MM.1S (cell line): Measurements from ENCODE around the gene ANKRD12.

ENCODE experiments used
- DNase-seq: peaks from one replicate; pipeline ENCODE4 v3.0.0-alpha.2; 2015
- H2AFZ ChIP-seq: fragments of 300-600 bp; sonication (generic); 2 replicates; pipeline ENCODE4 v1.6.0; 2016; ENCODE audit warnings: antibody characterized with exemption, low read length
- H3F3A ChIP-seq: fragments of 300-600 bp; sonication (generic); 2 replicates; pipeline ENCODE4 v1.6.1; 2016; ENCODE audit warnings: mild to moderate bottlenecking, antibody characterized with exemption, low read length, moderate library complexity, mixed read lengths; ENCODE audit not compliant: insufficient read depth
- H3K27ac ChIP-seq: fragments of 300-600 bp; sonication (generic); 2 replicates; pipeline ENCODE4 v1.5.1; 2016; ENCODE audit warnings: mild to moderate bottlenecking, low read length
- H3K27me3 ChIP-seq: fragments of 300-600 bp; sonication (generic); replicated peaks from 2 replicates; pipeline ENCODE4 v1.6.0; 2016; ENCODE audit warnings: low read length; ENCODE audit not compliant: insufficient read depth
- H3K36me3 ChIP-seq: fragments of 300-600 bp; sonication (generic); replicated peaks from 2 replicates; pipeline ENCODE4 v1.6.1; 2016; ENCODE audit warnings: mild to moderate bottlenecking, low read length, mixed read lengths; ENCODE audit not compliant: insufficient read depth
- H3K4me1 ChIP-seq: fragments of 300-600 bp; sonication (generic); 2 replicates; pipeline ENCODE4 v1.6.1; 2016; ENCODE audit warnings: low read length, mixed read lengths
- H3K4me2 ChIP-seq: fragments of 300-600 bp; sonication (generic); 2 replicates; pipeline ENCODE4 v1.6.0; 2016; ENCODE audit warnings: low read depth, low read length
- H3K4me3 ChIP-seq: fragments of 300-600 bp; sonication (generic); 2 replicates; pipeline ENCODE4 v1.5.1; 2016; ENCODE audit warnings: low read length, mixed read lengths
- H3K79me2 ChIP-seq: fragments of 300-600 bp; sonication (generic); 2 replicates; pipeline ENCODE4 v1.6.1; 2016; ENCODE audit warnings: mixed run types, low read length, mixed read lengths
- H3K9ac ChIP-seq: fragments of 300-600 bp; sonication (generic); 2 replicates; pipeline ENCODE4 v1.6.1; 2016; ENCODE audit warnings: low read length, mixed read lengths
- H3K9me2 ChIP-seq: fragments of 300-600 bp; sonication (generic); replicated peaks from 2 replicates; pipeline ENCODE4 v1.6.1; 2016; ENCODE audit warnings: mild to moderate bottlenecking, low read length, mixed read lengths; ENCODE audit not compliant: insufficient read depth
- H3K9me3 ChIP-seq: fragments of 300-600 bp; sonication (generic); replicated peaks from 2 replicates; pipeline ENCODE4 v1.6.1; 2016; ENCODE audit warnings: mild to moderate bottlenecking, low read length, mixed read lengths; ENCODE audit not compliant: insufficient read depth
- H4K20me1 ChIP-seq: fragments of 300-600 bp; sonication (generic); 2 replicates; pipeline ENCODE4 v1.6.1; 2016; ENCODE audit warnings: mild to moderate bottlenecking, low read length, moderate library complexity, mixed read lengths; ENCODE audit not compliant: insufficient read depth
- EZH2 ChIP-seq: fragments of 300-600 bp; sonication (generic); optimal IDR thresholded peaks from 2 replicates; pipeline ENCODE3; 2017; ENCODE audit warnings: low read depth, mild to moderate bottlenecking, antibody characterized with exemption, low read length, mixed read lengths
- EZH2phosphoT487 ChIP-seq: fragments of 300-600 bp; sonication (generic); IDR thresholded peaks from 2 replicates; pipeline ENCODE4 v1.6.1; 2018; ENCODE audit warnings: antibody characterized with exemption, low read length
- TF ChIP-seq, protein P1 (sequence below): fragments of 300-600 bp; sonication (generic); IDR thresholded peaks from 2 replicates; pipeline ENCODE4 v1.5.1; 2016; ENCODE audit warnings: antibody characterized with exemption, low read length, mixed read lengths

Gene ANKRD12

DNA sequence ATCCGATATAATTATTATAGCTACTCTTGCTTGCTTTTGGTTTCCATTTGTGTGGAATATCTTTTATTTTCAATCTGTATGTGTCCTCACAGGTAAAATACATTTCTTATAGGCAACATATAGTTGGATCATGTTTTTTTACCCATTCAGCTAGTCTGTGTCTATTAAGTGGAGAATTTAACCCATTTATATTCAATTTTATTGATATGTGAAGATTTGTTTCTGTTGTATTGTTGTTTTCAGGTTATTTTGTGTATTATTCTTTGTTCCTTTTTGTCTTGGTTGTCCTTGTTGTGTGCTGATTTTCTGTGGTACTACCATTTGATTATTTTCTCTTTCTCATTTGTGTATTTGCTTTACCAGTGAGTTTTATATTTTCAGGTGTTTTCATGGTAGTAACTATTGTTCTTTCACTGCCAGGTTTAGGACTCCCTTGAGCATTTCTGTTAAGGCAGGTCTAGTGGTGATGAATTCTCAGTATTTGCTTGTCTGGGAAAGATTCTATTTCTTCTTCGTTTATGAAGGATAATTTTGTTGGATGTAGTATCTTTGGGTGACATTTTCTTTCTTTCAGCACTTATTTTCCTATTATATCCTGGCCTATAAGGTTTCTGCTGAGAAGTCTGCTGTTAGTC is 95.4 kb downstream of the ANKRD12 start:
- TF ChIP-seq EZH2 (no peak), EZH2phosphoT487 (no peak)
- TF ChIP-seq, protein P1, sequence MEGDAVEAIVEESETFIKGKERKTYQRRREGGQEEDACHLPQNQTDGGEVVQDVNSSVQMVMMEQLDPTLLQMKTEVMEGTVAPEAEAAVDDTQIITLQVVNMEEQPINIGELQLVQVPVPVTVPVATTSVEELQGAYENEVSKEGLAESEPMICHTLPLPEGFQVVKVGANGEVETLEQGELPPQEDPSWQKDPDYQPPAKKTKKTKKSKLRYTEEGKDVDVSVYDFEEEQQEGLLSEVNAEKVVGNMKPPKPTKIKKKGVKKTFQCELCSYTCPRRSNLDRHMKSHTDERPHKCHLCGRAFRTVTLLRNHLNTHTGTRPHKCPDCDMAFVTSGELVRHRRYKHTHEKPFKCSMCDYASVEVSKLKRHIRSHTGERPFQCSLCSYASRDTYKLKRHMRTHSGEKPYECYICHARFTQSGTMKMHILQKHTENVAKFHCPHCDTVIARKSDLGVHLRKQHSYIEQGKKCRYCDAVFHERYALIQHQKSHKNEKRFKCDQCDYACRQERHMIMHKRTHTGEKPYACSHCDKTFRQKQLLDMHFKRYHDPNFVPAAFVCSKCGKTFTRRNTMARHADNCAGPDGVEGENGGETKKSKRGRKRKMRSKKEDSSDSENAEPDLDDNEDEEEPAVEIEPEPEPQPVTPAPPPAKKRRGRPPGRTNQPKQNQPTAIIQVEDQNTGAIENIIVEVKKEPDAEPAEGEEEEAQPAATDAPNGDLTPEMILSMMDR, result no peak
- no peak overlapping the region for H3K9ac ChIP-seq
- no peak overlapping the region for H3K27ac ChIP-seq
- no peaks in the 10 kb centered on the region for H3K9me3 ChIP-seq
- no peak for DNase-seq
- peaks cover 40% of the 10 kb centered on the region; the same call in 1 of the 2 replicates for H3K36me3 ChIP-seq
- H4K20me1 ChIP-seq, result peaks cover 89% of the 10 kb centered on the region
- H3K27me3 ChIP-seq, result no peaks in the 10 kb centered on the region
- no peak overlapping the region for H3K4me2 ChIP-seq
- peaks cover 28% of the 10 kb centered on the region for H3F3A ChIP-seq
- H3K4me3 ChIP-seq, result no peak overlapping the region
- H3K9me2 ChIP-seq, result no peaks in the 10 kb centered on the region
- H3K79me2 ChIP-seq, result peaks cover 100% of the 10 kb centered on the region
- no peak overlapping the region for H2AFZ ChIP-seq
- no peaks in the 10 kb centered on the region for H3K4me1 ChIP-seq

DNA sequence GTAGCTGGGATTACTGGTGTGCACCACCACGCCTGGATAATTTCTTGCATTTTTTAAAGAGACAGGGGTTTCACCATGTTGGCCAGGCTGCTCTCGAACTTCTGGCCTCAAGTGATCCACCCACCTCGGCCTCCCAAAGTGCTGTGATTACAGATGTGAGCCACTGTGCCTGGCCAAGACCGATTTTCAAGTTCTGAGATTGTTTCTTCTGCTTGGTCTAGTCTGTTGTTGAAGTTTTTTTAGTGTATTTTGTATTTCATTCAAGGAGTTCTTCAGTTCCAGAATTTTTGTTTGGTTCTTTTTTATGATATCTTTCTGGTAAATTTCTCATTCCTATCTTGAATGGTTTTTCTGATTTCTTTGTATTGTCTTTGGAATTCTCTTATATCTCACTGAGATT is 96.4 kb downstream of the ANKRD12 start:
- Histone ChIP-seq H3K4me2 (no peak overlapping the region), H3K27me3 (no peaks in the 10 kb centered on the region), H3F3A (peaks cover 37% of the 10 kb centered on the region), H4K20me1 (peaks cover 80% of the 10 kb centered on the region), H3K9ac (no peak overlapping the region), H3K36me3 (peaks cover 42% of the 10 kb centered on the region; the same call in 1 of the 2 replicates), H3K27ac (no peak overlapping the region), H2AFZ (no peak overlapping the region), H3K4me1 (no peaks in the 10 kb centered on the region), H3K79me2 (peaks cover 100% of the 10 kb centered on the region), H3K9me2 (no peaks in the 10 kb centered on the region), H3K9me3 (no peaks in the 10 kb centered on the region), H3K4me3 (no peak overlapping the region)
- DNase-seq, result no peak
- no peak for TF ChIP-seq EZH2phosphoT487
- TF ChIP-seq, protein P1, result no peak
- no peak for TF ChIP-seq EZH2

DNA sequence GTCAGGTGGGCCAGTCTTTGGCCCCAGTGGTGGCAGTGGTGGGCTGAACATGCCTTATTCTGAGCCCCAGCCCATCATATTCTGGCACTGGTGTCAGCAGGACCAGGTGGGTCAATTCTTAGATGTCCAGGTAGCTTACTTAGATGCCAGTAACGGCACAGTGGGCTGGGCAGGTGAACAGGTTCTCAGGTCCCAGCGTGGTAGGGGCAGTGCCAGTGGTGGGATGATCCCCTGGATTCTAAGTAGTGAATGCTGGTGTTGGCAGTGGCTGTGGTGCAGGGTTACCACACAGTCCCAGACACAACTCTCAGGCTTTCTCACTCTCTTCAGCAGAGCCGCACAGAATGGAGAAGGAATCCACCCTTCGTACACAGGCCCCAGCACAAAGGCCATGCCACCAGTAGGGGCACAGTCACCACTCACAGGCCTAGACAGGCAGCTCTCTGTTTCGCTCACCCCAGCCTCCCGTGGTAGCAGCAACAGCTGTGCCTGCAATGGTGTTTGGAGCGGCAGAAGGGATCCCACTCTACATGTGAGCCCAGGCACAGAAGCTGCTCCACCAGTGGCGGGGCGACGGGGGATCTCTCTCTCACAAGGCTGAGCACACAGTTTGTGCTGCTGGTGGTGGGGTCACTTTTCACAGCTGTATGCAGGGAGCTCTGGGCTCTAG is 97.3 kb downstream of the ANKRD12 start:
- Histone ChIP-seq H3K79me2 (peaks cover 100% of the 10 kb centered on the region), H3K9ac (no peak overlapping the region), H3K9me2 (no peaks in the 10 kb centered on the region), H3K4me3 (no peak overlapping the region), H3K4me2 (no peak overlapping the region), H3K4me1 (no peaks in the 10 kb centered on the region), H3K9me3 (no peaks in the 10 kb centered on the region), H3K36me3 (peaks cover 42% of the 10 kb centered on the region; the same call in 1 of the 2 replicates), H3F3A (peaks cover 32% of the 10 kb centered on the region), H3K27ac (no peak overlapping the region), H3K27me3 (no peaks in the 10 kb centered on the region), H2AFZ (no peak overlapping the region), H4K20me1 (peaks cover 71% of the 10 kb centered on the region)
- TF ChIP-seq EZH2 (no peak), EZH2phosphoT487 (no peak)
- TF ChIP-seq, protein P1, result no peak
- no peak for DNase-seq
